NT2/D1 (cell line): ENCODE results near the gene HOXD10.

ENCODE experiments used
- SUZ12 ChIP-seq: IDR thresholded peaks from 2 replicates; pipeline ENCODE4 v1.6.1; 2011; ENCODE audit not compliant: insufficient read length, insufficient read depth; ENCODE audit errors: extremely low read depth
- YY1 ChIP-seq: IDR thresholded peaks from 2 replicates; pipeline ENCODE4 v1.6.1; 2011; ENCODE audit not compliant: insufficient read length, insufficient read depth

DNA sequence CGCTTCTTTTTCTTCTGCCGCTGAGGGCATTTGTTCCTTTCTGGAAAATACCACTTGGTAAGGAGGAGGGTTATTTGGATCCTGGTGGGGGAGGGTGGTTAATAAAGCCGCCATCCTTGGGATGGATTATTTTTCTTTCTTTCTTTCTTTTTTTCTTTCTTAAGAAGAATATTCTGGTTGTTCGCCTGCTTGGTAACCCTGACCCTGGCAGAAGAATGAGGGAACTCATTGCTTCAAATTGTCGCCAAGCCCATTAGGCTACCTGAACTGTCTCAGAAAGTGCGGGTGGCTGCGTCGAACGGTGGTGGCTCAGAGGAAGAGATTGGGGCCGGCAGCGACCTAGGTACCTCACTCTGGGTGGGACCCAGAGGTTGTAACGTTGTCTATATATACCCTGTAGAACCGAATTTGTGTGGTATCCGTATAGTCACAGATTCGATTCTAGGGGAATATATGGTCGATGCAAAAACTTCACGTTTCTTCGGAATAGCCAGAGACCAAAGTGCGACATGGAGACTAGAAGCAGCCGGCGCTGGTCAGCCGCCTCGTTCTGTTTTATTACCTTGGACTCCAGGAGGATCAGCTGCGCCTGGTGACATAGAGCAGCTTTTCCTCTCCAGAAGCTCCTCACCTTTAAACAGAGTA lies 33.5 kb downstream of the HOXD10 start:
- no peak for TF ChIP-seq SUZ12
- no peak for TF ChIP-seq YY1
